GM12872 (cell line): ENCODE measurements around the gene TPR.

Source experiments
- TF ChIP-seq, protein P1 (sequence below): IDR thresholded peaks from 3 replicates; pipeline ENCODE4 v1.5.1; 2011; ENCODE audit warnings: low read depth, mild to moderate bottlenecking, low read length, moderate library complexity; ENCODE audit not compliant: insufficient read depth

TPR gene

DNA sequence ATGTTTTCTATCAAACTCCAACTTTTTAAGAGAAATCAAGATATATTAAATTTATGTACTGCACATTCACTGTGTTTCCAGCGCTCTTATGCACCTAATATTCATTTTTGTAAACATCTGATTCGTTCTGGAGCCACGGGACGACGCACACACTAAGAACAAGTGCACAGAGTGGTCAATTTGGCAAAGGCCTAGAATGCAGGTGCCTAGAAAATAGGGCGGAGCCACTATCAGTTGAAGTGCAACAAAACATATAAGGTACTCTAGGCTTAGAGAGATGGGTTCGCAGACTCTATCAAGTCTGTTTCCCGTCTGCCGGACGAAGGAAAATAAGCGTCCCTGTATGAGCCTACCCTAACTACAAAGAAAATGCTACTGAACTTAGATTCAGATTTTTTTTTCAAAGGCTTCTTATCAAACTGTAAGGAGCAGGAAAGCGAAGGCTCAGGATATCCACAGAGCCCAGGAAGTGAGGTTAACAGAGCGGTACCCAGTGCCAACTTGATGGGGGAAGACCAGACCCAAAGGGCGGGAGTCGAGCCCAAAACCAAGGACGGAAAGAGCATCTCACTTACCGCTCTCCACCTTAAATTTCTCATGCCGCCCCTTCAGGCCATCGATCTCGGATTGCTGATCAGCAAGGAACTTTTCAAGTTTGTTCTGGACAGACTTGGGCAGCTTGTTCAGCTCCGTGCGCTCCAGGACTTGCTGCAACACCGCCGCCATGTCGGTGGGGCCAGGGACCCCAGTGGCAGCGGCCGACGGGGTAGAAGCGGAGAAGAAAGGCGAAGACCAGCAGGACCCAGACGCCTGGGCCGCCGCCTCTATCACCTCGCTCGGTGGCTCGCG is 526 bp downstream of the TPR start:
- TF ChIP-seq, protein P1, sequence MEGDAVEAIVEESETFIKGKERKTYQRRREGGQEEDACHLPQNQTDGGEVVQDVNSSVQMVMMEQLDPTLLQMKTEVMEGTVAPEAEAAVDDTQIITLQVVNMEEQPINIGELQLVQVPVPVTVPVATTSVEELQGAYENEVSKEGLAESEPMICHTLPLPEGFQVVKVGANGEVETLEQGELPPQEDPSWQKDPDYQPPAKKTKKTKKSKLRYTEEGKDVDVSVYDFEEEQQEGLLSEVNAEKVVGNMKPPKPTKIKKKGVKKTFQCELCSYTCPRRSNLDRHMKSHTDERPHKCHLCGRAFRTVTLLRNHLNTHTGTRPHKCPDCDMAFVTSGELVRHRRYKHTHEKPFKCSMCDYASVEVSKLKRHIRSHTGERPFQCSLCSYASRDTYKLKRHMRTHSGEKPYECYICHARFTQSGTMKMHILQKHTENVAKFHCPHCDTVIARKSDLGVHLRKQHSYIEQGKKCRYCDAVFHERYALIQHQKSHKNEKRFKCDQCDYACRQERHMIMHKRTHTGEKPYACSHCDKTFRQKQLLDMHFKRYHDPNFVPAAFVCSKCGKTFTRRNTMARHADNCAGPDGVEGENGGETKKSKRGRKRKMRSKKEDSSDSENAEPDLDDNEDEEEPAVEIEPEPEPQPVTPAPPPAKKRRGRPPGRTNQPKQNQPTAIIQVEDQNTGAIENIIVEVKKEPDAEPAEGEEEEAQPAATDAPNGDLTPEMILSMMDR, result no peak

DNA sequence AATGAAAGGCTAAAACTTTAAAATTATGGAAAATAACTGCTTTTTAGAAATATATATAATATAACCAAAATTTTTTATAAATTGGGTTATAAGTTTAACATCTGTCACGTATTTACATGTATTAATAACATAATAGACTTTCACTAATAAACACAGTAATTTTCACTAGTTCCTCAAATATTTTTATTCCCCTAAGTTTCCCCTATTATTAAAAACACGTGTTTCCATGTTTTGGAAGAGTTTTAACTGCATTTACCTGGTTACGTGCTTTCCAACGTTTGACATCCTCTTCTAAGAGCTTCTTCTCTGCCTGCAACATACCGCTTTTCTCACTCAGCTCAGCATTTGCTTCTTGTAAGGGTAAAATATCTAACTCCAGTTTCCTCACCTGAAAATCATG is 34.3 kb downstream of the TPR start:
- TF ChIP-seq, protein P1, result no peak

DNA sequence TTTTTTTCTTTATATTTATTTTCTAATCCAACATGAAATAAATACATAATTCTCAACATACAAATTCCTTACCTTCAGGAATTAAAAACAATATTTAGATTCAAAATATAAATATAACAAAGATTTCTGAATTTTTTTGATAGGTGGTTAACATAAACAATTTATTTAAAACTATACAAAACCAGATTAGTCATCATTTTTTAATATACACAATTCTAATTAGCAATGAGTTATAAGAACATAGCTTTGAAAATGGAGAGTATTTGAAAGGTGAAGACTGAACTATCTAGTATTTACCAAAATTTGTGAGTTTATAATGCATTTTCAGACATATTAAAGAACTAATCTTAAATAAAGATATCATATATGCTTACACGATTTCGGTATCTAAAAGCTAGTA is 37.5 kb downstream of the TPR start:
- TF ChIP-seq, protein P1, result no peak

DNA sequence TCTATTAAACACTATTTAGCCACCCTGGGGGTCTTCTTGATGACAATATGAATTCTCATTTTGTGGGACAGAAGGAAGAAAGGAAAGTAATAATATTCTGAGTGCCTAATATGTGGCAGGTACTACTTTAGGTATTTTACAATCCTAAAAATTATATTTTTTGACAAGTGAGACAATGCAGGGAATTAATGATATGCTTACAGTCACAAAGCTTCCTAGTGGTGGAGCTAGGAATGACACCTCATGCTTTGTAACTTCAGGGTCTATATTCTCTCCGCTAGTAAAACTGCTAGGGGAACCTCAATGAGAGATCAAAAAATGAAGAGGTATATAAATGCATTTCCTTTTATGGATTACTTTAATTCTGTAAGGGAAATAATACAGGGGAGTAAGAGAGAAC is 44.3 kb downstream of the TPR start:
- TF ChIP-seq, protein P1, result peak; percentile 46; the same call in 2 of the 3 replicates

DNA sequence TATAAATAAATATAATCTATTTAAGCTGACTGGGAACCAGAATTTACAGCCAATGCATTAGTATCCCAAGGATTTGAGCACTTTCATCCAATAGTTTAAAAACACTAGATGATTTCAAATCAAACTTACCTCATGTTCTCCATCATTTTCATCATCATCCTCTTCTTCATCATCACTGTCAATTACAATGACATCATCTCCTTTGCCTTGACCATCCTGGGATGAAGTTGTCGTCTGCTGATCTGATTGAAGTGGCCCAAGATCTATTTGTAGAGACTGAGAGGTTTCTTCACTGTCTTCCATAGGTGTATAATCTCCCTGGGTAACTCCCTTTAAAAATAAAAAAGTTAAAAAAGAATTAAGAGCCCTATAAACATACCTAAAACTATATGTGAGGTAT is 47.7 kb downstream of the TPR start:
- TF ChIP-seq, protein P1, result no peak

DNA sequence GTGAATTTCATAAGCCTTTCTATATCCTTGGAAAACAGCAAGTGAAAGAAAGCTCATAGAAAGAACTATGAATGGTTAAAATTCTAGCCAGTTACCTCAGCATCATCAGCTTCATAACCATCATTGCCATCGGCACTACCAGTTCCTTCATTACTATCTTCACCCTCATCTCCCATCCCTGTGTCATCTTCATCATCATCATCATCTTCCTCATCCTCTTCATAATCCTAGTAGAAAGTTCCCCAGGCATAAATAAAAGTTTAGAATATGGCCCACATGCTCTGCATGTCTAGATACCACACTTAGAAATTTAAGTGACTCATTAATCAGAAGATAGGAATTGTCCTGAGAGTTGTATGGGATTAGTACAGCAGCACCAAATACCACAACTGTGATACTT is 49.0 kb downstream of the TPR start:
- TF ChIP-seq, protein P1, result no peak

DNA sequence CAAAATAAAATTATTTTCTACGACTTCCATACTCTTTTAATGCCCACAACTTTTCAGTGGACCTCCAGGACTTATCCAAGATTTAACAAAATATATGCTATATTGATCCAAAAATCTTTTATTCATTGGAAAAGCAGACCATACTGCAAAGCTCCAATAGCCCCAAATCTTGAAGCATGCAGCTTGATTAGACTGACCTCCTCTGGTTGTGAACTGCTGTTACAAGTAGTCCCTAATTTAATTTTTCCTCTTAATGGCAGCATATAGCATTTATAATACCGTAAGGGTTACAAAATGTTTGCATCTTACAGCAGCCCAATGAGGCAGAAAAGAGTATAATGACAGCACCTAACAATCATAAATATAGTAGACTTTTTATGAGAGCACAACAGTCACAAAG is 49.8 kb downstream of the TPR start:
- TF ChIP-seq, protein P1, result peak; percentile 34; the same call in 2 of the 3 replicates

DNA sequence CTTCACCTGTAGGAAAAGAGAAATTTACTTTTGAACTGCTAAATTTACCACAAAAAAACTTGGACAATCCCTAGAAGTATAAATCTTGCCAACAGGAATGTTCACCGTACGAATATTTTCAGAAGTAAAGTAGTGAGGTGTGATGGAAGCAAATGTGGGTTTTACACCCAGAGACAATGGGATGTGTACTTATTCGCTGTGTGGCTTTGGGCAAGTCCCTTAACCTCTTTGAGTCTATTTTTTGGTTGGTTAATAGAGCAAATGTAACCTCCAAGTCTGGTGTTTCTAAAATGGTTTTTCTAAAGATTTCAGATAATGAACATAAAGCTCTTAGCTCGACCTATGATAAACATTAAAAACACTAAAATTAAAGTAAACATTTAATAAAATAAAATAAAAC is 51.2 kb downstream of the TPR start:
- TF ChIP-seq, protein P1, result no peak
